Smooth muscle cell (in vitro differentiated cells): ENCODE measurements around the gene PPTC7. TPM values are rescaled to one million over a fixed set of nuclear protein-coding genes. Genes with fewer than 3 reads are reported as not detected.

ENCODE experiments used
- DNase-seq: peaks from one replicate; lab custom pipeline; 2025; ENCODE audit not compliant: unreplicated experiment; lab: John Stamatoyannopoulos, UW
- H2AFZ ChIP-seq: fragments of 200-600 bp; sonication (generic); 2 replicates; pipeline ENCODE4 v1.6.0; 2016; ENCODE audit warnings: antibody characterized with exemption, low read depth, mild to moderate bottlenecking
- H3F3A ChIP-seq: fragments of 200-600 bp; sonication (generic); 2 replicates; pipeline ENCODE4 v1.6.0; 2017; ENCODE audit warnings: antibody characterized with exemption, low read depth
- H3K27ac ChIP-seq: fragments of 200-600 bp; sonication (generic); 2 replicates; pipeline ENCODE4 v1.5.1; 2016; ENCODE audit warnings: low read depth, mild to moderate bottlenecking
- H3K27me3 ChIP-seq: fragments of 200-600 bp; sonication (generic); 2 replicates; pipeline ENCODE4 v1.6.1; 2016; ENCODE audit warnings: low read depth, mild to moderate bottlenecking
- H3K36me3 ChIP-seq: fragments of 200-600 bp; sonication (generic); 2 replicates; pipeline ENCODE4 v1.5.1; 2016; ENCODE audit warnings: low read depth
- H3K4me1 ChIP-seq: fragments of 200-600 bp; sonication (generic); 2 replicates; pipeline ENCODE4 v1.5.1; 2016; ENCODE audit warnings: low read depth
- H3K4me2 ChIP-seq: fragments of 200-600 bp; sonication (generic); 2 replicates; pipeline ENCODE4 v1.6.0; 2016; ENCODE audit warnings: mild to moderate bottlenecking
- H3K4me3 ChIP-seq: fragments of 200-600 bp; sonication (generic); 2 replicates; pipeline ENCODE4 v1.5.1; 2016; ENCODE audit warnings: mild to moderate bottlenecking
- H3K79me2 ChIP-seq: fragments of 200-600 bp; sonication (generic); 2 replicates; pipeline ENCODE4 v1.6.0; 2016; ENCODE audit warnings: low read depth, mild to moderate bottlenecking
- H3K9ac ChIP-seq: fragments of 200-600 bp; sonication (generic); 2 replicates; pipeline ENCODE4 v1.6.0; 2016; ENCODE audit warnings: low read depth
- H3K9me3 ChIP-seq: fragments of 200-600 bp; sonication (generic); replicated peaks from 2 replicates; pipeline ENCODE4 v1.5.1; 2016; ENCODE audit warnings: low read depth
- H4K20me1 ChIP-seq: fragments of 200-600 bp; sonication (generic); 2 replicates; pipeline ENCODE4 v1.6.0; 2016; ENCODE audit warnings: low read depth
- WGBS: methylation state at CpG from one replicate; pipeline ENCODE4 v1.1.7; 2016; ENCODE audit warnings: low lambda C conversion rate; 5-methylcytosine and 5-hydroxymethylcytosine counted together
- polyA plus RNA-seq: library from polyadenylated mRNA; unstranded; fragments of >200 nt; fragmentation: Nextera tagmentation; extraction: Ambion mirVana; gene quantifications from 2 replicates; pipeline ENCODE4 v1.2.1, GENCODE V29; 2016
- total RNA-seq: library from RNA; depleted of rRNA; stranded (reverse); fragments of >200 nt; gene quantifications from 2 replicates; pipeline ENCODE4 v1.2.3, GENCODE V29; 2014
- TF ChIP-seq, protein P1 (sequence below): fragments of 200-600 bp; sonication (generic); IDR thresholded peaks from 2 replicates; pipeline ENCODE4 v1.5.1; 2017; ENCODE audit warnings: borderline replicate concordance, mild to moderate bottlenecking, antibody characterized with exemption; ENCODE audit not compliant: insufficient read depth, poor library complexity, severe bottlenecking

The PPTC7 gene
- total and polyA plus RNA-seq, 2 experiments from 2014 or later: 3.6 to 8.9 TPM

DNA sequence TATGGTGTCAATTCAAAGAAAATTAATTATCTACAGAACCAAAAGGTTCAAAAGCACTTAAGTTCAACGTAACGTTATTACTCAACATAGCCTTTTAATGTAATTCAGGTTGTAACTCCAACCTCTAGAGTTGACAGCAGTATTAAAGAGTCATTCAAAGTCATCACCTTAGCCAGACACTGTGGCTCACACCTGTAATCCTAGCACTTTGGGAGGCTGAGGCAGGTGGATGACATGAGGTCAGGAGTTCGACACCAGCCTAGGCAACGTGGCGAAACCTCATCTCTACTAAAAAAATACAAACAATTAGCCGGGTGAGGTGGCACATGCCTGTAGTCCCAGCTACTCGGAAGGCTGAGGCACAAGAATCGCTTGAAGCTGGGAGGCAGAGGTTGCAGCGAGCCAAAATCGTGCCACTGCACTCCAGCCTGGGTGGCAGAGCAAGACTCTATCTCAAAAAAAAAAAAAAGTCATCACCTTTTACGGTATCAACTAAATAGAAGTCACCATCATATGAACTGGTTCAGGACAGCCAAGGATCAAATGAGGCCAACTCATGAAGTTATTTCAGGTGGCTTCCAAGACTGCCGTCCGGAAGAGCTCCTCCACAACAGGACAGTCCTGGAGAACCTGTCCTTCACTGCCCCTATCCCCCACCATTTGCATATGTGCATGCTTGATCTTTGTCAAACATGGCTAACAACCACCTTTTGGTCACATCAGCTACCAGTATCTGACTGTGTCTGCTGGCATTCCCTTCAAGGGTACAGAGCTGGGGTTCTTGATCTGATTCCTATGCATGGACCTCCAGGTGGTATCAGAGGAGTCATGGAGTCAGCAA is 4.2 kb downstream of the PPTC7 start:
- Histone ChIP-seq H2AFZ (no peak overlapping the region), H3F3A (peaks cover 6% of the 10 kb centered on the region), H3K27ac (peak overlapping the region; percentile 95), H3K79me2 (peaks cover 82% of the 10 kb centered on the region), H3K4me2 (peak overlapping the region; percentile 67), H3K27me3 (no peaks in the 10 kb centered on the region), H3K9me3 (no peaks in the 10 kb centered on the region), H4K20me1 (peaks cover 80% of the 10 kb centered on the region), H3K36me3 (no peaks in the 10 kb centered on the region), H3K4me3 (no peak overlapping the region), H3K9ac (no peak overlapping the region), H3K4me1 (peaks cover 17% of the 10 kb centered on the region)
- no peak for DNase-seq
- TF ChIP-seq, protein P1, sequence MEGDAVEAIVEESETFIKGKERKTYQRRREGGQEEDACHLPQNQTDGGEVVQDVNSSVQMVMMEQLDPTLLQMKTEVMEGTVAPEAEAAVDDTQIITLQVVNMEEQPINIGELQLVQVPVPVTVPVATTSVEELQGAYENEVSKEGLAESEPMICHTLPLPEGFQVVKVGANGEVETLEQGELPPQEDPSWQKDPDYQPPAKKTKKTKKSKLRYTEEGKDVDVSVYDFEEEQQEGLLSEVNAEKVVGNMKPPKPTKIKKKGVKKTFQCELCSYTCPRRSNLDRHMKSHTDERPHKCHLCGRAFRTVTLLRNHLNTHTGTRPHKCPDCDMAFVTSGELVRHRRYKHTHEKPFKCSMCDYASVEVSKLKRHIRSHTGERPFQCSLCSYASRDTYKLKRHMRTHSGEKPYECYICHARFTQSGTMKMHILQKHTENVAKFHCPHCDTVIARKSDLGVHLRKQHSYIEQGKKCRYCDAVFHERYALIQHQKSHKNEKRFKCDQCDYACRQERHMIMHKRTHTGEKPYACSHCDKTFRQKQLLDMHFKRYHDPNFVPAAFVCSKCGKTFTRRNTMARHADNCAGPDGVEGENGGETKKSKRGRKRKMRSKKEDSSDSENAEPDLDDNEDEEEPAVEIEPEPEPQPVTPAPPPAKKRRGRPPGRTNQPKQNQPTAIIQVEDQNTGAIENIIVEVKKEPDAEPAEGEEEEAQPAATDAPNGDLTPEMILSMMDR: no peak
- WGBS: 93% methylated on average over 13 of the region's 13 CpGs

DNA sequence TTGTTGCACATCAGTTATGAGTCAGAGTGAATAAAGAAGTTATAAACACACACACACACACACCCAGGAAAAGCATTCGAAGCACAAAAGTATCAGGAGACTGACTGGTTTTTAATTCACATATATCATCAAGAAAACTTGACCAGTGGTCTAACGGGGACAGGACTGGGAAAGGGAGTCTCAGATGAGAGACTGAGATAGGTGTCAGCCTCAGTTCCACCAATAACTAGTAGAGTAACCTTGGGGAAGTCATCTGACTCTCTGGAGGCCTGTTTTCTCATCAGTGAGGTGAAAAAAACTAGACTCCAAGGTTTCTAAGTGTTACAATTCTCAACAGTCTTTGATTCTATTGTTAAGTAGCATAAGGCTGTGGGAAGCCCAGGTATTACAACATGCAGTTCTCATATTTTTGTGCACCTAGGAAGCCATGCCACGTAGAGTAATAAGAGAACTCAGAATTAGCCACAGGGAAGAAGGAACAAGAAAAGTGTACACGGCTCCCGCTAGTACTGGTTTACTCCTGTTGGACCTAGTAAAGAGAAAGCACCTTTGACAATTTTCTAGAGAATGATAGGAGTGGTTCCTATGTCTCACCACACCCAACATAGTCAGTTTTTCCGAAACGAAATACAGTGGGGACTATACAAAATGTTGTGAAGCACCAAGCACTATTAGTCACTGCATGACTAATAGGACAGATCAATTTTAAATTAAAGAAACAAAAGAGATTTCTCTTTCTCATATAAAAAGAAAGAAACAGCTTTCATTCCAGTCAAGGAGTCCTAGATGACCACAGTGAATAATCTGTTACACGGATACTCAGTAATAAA is 5.0 kb downstream of the PPTC7 start:
- WGBS: 57% methylated on average over 8 of the region's 8 CpGs
- peak overlapping the region; percentile 81 for H3K9ac ChIP-seq
- peaks cover 6% of the 10 kb centered on the region for H3F3A ChIP-seq
- no peak overlapping the region for H2AFZ ChIP-seq
- H4K20me1 ChIP-seq: peaks cover 80% of the 10 kb centered on the region
- H3K27ac ChIP-seq: peak overlapping the region; percentile 95
- H3K79me2 ChIP-seq: peaks cover 91% of the 10 kb centered on the region
- DNase-seq: no peak
- peaks cover 17% of the 10 kb centered on the region for H3K4me1 ChIP-seq
- H3K9me3 ChIP-seq: no peaks in the 10 kb centered on the region
- TF ChIP-seq, protein P1: no peak
- no peaks in the 10 kb centered on the region for H3K36me3 ChIP-seq
- H3K27me3 ChIP-seq: no peaks in the 10 kb centered on the region
- H3K4me3 ChIP-seq: no peak overlapping the region
- peak overlapping the region; percentile 67 for H3K4me2 ChIP-seq

DNA sequence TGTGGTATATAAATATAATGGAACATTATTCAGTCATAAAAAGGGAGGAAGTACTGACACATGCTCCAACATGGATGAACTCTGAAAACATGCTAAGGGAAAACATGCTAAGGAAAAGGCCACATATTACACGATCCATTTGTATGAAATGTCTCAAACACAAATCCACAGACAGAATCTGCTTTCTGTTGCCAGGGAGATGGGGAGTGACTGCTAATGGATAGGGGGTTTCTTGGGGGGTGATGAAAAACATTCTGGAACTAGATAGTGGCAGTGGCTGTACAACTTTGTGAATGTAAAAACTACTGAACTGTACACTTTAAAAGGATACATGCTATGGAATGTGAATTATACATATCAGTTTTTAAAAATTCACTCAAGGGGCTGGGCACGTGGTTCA is 6.6 kb downstream of the PPTC7 start:
- H3K4me1 ChIP-seq: peaks cover 12% of the 10 kb centered on the region
- H3K27ac ChIP-seq: no peak overlapping the region
- 94% methylated on average over 2 of the region's 2 CpGs for WGBS
- H3K9me3 ChIP-seq: no peaks in the 10 kb centered on the region
- H3K36me3 ChIP-seq: peaks cover 3% of the 10 kb centered on the region
- DNase-seq: no peak
- peaks cover 6% of the 10 kb centered on the region for H3F3A ChIP-seq
- no peak overlapping the region for H2AFZ ChIP-seq
- no peak overlapping the region for H3K4me3 ChIP-seq
- TF ChIP-seq, protein P1: no peak
- H3K4me2 ChIP-seq: no peak overlapping the region
- H3K79me2 ChIP-seq: peaks cover 93% of the 10 kb centered on the region
- H3K27me3 ChIP-seq: no peaks in the 10 kb centered on the region
- no peak overlapping the region for H3K9ac ChIP-seq
- peaks cover 68% of the 10 kb centered on the region for H4K20me1 ChIP-seq
